Nephron (organoid): ENCODE measurements around the gene FBN2.

Experiments
- H3K27ac Mint-ChIP-seq, 3 experiments: 2 replicates each; pipeline ENCODE4 v1.8.0; 2020; ENCODE audit warnings: mixed read lengths in 3 of 3, mild to moderate bottlenecking in 2 of 3, moderate library complexity in 1 of 3
- H3K27me3 Mint-ChIP-seq: 2 replicates; pipeline ENCODE4 v1.8.0; 2021; ENCODE audit warnings: low read depth, mild to moderate bottlenecking, moderate library complexity, mixed read lengths
- H3K36me3 Mint-ChIP-seq: 2 replicates; pipeline ENCODE4 v1.8.0; 2020; ENCODE audit warnings: low read depth, mixed read lengths
- H3K4me1 Mint-ChIP-seq: 2 replicates; pipeline ENCODE4 v1.8.0; 2020; ENCODE audit warnings: mixed read lengths
- H3K4me3 Mint-ChIP-seq, 3 experiments: 2 replicates each; pipeline ENCODE4 v1.8.0; 2020; ENCODE audit warnings: mild to moderate bottlenecking in 3 of 3, mixed read lengths in 3 of 3, moderate library complexity in 2 of 3
- H3K9me3 Mint-ChIP-seq: 2 replicates; pipeline ENCODE4 v1.8.0; 2020; ENCODE audit warnings: mixed read lengths
- TF ChIP-seq, protein P1 (sequence below), 3 experiments: fragments of 200-600 bp; sonication (generic); IDR thresholded peaks; one replicate each; pipeline ENCODE4 v1.5.0; 2021; ENCODE audit warnings: antibody characterized with exemption in 3 of 3; ENCODE audit not compliant: unreplicated experiment in 3 of 3

FBN2 gene

DNA sequence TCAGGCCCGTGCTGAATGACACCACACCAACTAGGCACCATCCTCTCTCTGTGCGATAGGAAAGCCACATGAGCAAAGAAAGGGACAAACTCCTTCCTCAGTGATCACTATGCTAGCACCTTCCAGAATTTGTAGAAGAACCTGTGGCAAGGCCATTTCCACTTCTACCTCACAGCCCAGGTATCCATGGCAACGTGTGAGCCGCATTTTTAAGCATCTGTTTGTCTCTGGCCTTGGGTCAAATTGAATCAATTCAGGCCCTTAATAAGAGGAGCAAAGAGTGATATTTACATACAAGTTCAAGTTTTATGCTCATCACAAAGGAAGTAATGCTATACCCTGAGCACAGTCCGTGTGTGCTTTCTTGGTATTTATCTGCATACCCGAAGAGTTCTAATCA, 275.1 kb downstream of the FBN2 start:
- TF ChIP-seq, protein P1, sequence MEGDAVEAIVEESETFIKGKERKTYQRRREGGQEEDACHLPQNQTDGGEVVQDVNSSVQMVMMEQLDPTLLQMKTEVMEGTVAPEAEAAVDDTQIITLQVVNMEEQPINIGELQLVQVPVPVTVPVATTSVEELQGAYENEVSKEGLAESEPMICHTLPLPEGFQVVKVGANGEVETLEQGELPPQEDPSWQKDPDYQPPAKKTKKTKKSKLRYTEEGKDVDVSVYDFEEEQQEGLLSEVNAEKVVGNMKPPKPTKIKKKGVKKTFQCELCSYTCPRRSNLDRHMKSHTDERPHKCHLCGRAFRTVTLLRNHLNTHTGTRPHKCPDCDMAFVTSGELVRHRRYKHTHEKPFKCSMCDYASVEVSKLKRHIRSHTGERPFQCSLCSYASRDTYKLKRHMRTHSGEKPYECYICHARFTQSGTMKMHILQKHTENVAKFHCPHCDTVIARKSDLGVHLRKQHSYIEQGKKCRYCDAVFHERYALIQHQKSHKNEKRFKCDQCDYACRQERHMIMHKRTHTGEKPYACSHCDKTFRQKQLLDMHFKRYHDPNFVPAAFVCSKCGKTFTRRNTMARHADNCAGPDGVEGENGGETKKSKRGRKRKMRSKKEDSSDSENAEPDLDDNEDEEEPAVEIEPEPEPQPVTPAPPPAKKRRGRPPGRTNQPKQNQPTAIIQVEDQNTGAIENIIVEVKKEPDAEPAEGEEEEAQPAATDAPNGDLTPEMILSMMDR (IDR thresholded peaks at IDR 0.05; ENCODE audit: unreplicated experiment in 3 of 3) = no peak
- peaks cover 3% of the 10 kb centered on the region for H3K27me3 Mint-ChIP-seq
- H3K9me3 Mint-ChIP-seq = peaks cover 2% of the 10 kb centered on the region
- no peak overlapping the region for H3K4me3 Mint-ChIP-seq
- peaks cover 35% of the 10 kb centered on the region for H3K4me1 Mint-ChIP-seq
- peak overlapping the region in 1 of 3 experiments; percentile 29 for H3K27ac Mint-ChIP-seq
- peaks cover 74% of the 10 kb centered on the region for H3K36me3 Mint-ChIP-seq

DNA sequence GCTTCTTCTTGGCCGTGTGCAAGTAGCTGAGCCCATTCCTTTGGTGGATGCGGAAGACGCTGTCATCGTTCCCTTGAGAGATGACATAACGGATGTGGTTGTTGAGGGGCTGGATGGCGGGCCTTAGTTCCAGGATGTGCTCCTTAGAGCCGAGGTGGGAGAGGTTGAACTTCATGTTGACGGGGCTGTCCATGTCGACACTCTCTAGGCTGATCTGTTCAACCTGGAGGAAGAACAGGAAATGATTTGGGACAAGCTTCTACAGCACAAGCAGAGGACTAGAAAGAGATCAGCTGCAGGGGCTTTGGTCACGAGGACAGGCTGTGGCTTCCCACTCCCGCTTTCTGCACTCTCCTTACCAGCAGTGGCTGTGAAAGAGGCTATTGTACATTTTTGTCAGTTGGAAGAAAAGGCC, 278.4 kb downstream of the FBN2 start:
- Mint-ChIP-seq H3K9me3 (no peaks in the 10 kb centered on the region), H3K36me3 (peaks cover 76% of the 10 kb centered on the region), H3K4me3 (no peak overlapping the region), H3K27me3 (peaks cover 3% of the 10 kb centered on the region), H3K27ac (peak overlapping the region; percentile 30 to 38 (median 35)), H3K4me1 (peaks cover 45% of the 10 kb centered on the region)
- TF ChIP-seq, protein P1 (IDR thresholded peaks at IDR 0.05; ENCODE audit: unreplicated experiment in 3 of 3) = no peak

DNA sequence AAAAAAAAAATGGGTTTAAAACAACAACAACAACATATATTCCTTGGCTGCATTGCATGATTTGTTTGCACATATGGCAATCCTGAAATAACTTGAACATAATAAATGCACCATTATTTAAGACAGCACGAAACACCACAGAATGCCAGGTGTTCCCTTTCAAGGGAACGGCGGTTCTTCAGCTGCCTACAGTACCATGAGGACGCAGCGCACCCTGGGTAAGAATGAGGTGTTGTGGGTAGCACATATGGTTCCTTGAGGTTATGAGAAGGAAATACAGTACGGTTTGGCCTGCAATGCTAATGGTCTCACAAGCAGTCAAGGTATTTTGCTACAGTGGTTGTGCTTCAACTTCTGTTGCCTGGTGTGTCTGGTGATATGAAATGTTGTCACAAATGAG, 279.7 kb downstream of the FBN2 start:
- H3K27ac Mint-ChIP-seq = peak overlapping the region in 1 of 3 experiments; percentile 35
- H3K9me3 Mint-ChIP-seq = peaks cover 4% of the 10 kb centered on the region
- H3K36me3 Mint-ChIP-seq = peaks cover 68% of the 10 kb centered on the region
- peaks cover 33% of the 10 kb centered on the region for H3K4me1 Mint-ChIP-seq
- H3K27me3 Mint-ChIP-seq = peaks cover 3% of the 10 kb centered on the region
- H3K4me3 Mint-ChIP-seq = no peak overlapping the region
- TF ChIP-seq, protein P1 (IDR thresholded peaks at IDR 0.05; ENCODE audit: unreplicated experiment in 3 of 3) = no peak

DNA sequence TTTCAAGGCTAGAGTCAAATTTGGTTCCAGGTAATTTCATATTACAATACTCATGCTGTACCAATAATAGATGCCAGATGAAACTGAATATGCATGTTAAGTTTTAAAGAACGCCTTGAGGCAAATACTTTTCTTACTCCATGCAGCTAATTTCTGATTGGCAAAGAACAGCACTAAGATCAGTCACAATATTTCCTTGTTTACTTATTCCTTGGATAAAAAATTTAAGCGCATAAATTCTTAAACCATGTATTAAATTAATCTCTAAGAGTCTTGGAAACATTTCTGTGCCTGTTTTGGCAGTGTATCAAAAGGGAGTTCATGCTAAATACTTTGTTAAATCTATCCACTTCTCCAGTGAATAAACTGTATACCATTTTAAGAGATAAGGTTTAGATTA, 281.0 kb downstream of the FBN2 start:
- Mint-ChIP-seq H3K4me3 (no peak overlapping the region), H3K27ac (peak overlapping the region in 2 of 3 experiments; percentile 18 to 88), H3K4me1 (peaks cover 34% of the 10 kb centered on the region), H3K9me3 (peaks cover 4% of the 10 kb centered on the region), H3K27me3 (no peaks in the 10 kb centered on the region), H3K36me3 (peaks cover 55% of the 10 kb centered on the region)
- TF ChIP-seq, protein P1 (IDR thresholded peaks at IDR 0.05; ENCODE audit: unreplicated experiment in 3 of 3) = no peak

DNA sequence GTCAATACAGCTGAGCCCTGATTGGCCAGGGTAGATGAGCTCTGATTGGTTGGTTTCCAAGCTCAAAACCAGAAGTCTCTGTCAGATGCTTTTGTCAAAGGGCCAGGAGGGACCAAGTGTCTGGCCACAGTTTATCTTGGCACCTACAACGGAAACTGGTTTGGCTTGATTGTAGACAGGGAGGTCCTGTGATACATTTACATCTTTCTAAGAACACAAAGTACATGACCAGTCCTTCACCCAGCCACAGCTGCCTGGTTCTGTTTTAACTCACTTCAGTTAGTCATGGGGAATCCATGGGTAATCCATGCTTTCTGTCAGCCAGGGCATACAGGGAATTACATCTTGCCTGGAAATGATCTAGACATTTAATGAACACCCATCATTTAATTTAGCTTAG, 283.3 kb downstream of the FBN2 start:
- peaks cover 4% of the 10 kb centered on the region for H3K27me3 Mint-ChIP-seq
- H3K27ac Mint-ChIP-seq = no peak overlapping the region
- TF ChIP-seq, protein P1 (IDR thresholded peaks at IDR 0.05; ENCODE audit: unreplicated experiment in 3 of 3) = no peak
- H3K36me3 Mint-ChIP-seq = peaks cover 34% of the 10 kb centered on the region
- no peak overlapping the region for H3K4me3 Mint-ChIP-seq
- peaks cover 9% of the 10 kb centered on the region for H3K9me3 Mint-ChIP-seq
- H3K4me1 Mint-ChIP-seq = peaks cover 39% of the 10 kb centered on the region

DNA sequence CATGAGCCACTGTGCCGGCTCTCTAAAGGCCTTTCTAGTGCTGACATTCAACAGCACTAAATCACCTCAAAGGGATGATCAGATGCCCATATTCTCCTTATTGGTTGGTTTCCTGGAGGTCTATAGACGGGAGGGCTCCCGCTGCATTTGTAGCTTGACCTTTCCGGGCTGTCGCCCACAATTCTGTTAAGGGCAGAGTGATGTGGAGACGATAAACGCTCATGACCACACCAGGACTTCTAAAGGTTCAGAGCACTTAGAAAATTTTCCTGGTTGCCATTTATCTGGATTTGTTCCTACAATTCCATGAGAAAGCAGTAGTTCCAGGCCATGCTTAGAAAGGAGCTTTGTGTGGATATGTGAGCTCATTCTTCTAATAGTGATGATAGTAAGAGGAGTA, 284.2 kb downstream of the FBN2 start:
- Mint-ChIP-seq H3K36me3 (peaks cover 28% of the 10 kb centered on the region), H3K4me1 (peaks cover 33% of the 10 kb centered on the region), H3K27me3 (peaks cover 4% of the 10 kb centered on the region), H3K27ac (peak overlapping the region in 1 of 3 experiments; percentile 76), H3K4me3 (no peak overlapping the region), H3K9me3 (peaks cover 9% of the 10 kb centered on the region)
- TF ChIP-seq, protein P1 (IDR thresholded peaks at IDR 0.05; ENCODE audit: unreplicated experiment in 3 of 3) = no peak
